Endothelial cell of umbilical vein (primary cell): ENCODE data around the gene CD19. TPM values are rescaled to one million over a fixed set of nuclear protein-coding genes. Genes with fewer than 3 reads are reported as not detected.

Experiments
- BruUV-seq: library from RNA; stranded (reverse); fragments of 400-500 nt; replicated peaks from 2 replicates; lab custom pipeline; 2021; lab: Mats Ljungman, UMichigan
- CTCF ChIA-PET: fragments of 300-600, 350-600 bp; sonication (Branson Sonifier 250); formaldehyde crosslinking; loops from one replicate; lab custom pipeline; 2021; ENCODE audit warnings: antibody characterized with exemption, inconsistent platforms; lab: Charles Lee
- POLR2A ChIA-PET: fragments of 300-600, 350-600 bp; sonication (Branson Sonifier 250); formaldehyde crosslinking; loops from one replicate; lab custom pipeline; 2021; ENCODE audit warnings: antibody characterized with exemption, inconsistent platforms; lab: Charles Lee
- DNase-seq: peaks from one replicate; pipeline ENCODE4 v3.0.0-alpha.2; 2011; ENCODE audit warnings: low read depth, low spot score
- FAIRE-seq: peaks from 2 replicates; lab custom pipeline; 2011; peaks lifted over from hg19 to GRCh38; lab: Jason Lieb, UNC
- H2AFZ ChIP-seq: 2 replicates; pipeline ENCODE4 v1.6.0; 2012; ENCODE audit warnings: low read depth, low read length, control low read depth, inconsistent platforms
- H3K27ac ChIP-seq: 2 replicates; pipeline ENCODE4 v1.5.1; 2011; ENCODE audit warnings: low read depth, mild to moderate bottlenecking, control low read depth, low read length, moderate library complexity; ENCODE audit not compliant: insufficient read depth
- H3K27me3 ChIP-seq, 2 experiments: 2 replicates each; pipeline versions ENCODE4 v1.6.0 to v1.6.1; 2011; ENCODE audit warnings: low read length in 2 of 2, mixed read lengths in 1 of 2; ENCODE audit not compliant: control insufficient read depth in 2 of 2, insufficient read depth in 2 of 2
- H3K36me3 ChIP-seq, 2 experiments: 2 replicates in 1 of 2; 3 replicates in 1 of 2; pipeline ENCODE4 v1.5.1; 2011; ENCODE audit warnings: low read length in 2 of 2, mild to moderate bottlenecking in 1 of 2, moderate library complexity in 1 of 2; ENCODE audit not compliant: control insufficient read depth in 2 of 2, insufficient read depth in 2 of 2; ENCODE audit errors: extremely low read depth in 1 of 2
- H3K4me1 ChIP-seq: 3 replicates; pipeline ENCODE4 v1.5.1; 2011; ENCODE audit warnings: mild to moderate bottlenecking, low read length; ENCODE audit not compliant: control insufficient read depth, insufficient read depth; ENCODE audit errors: extremely low read depth
- H3K4me2 ChIP-seq: 2 replicates; pipeline ENCODE4 v1.6.1; 2011; ENCODE audit warnings: low read length, control low read depth, mixed read lengths; ENCODE audit not compliant: insufficient read depth
- H3K4me3 ChIP-seq, 3 experiments: fragments of 200-600 bp in 1 of 3; sonication (generic), shearing (Covaris generic) in 1 of 3; replicated peaks in 1 of 3; 2 replicates each; pipeline ENCODE4 v1.5.1; 2011 to 2016; ENCODE audit warnings: control low read depth in 3 of 3, low read length in 3 of 3, mild to moderate bottlenecking in 2 of 3, inconsistent platforms in 1 of 3, low read depth in 1 of 3, moderate library complexity in 1 of 3; ENCODE audit not compliant: insufficient read depth in 1 of 3
- H3K79me2 ChIP-seq: 2 replicates; pipeline ENCODE4 v1.6.0; 2012; ENCODE audit warnings: low read length, inconsistent platforms; ENCODE audit not compliant: control insufficient read depth, insufficient read depth
- H3K9ac ChIP-seq: replicated peaks from 2 replicates; pipeline ENCODE3; 2011; ENCODE audit warnings: low read length, control low read depth; ENCODE audit not compliant: insufficient read depth; ENCODE audit errors: extremely low read depth
- H3K9me1 ChIP-seq: replicated peaks from 3 replicates; pipeline ENCODE4 v1.6.0; 2011; ENCODE audit warnings: mild to moderate bottlenecking, low read length; ENCODE audit not compliant: control insufficient read depth, insufficient read depth; ENCODE audit errors: extremely low read depth
- H3K9me3 ChIP-seq: replicated peaks from 2 replicates; pipeline ENCODE4 v1.5.1; 2012; ENCODE audit warnings: low read length, inconsistent platforms; ENCODE audit not compliant: control insufficient read depth, insufficient read depth
- H4K20me1 ChIP-seq: replicated peaks from 2 replicates; pipeline ENCODE3; 2011; ENCODE audit warnings: mild to moderate bottlenecking, low read length; ENCODE audit not compliant: control insufficient read depth, insufficient read depth; ENCODE audit errors: extremely low read depth
- EZH2 ChIP-seq: IDR thresholded peaks from 2 replicates; pipeline ENCODE4 v1.6.1; 2012; ENCODE audit warnings: borderline replicate concordance, low read depth, mild to moderate bottlenecking, moderate library complexity, low read length, inconsistent platforms; ENCODE audit not compliant: severe bottlenecking
- FOS ChIP-seq: IDR thresholded peaks from 2 replicates; pipeline ENCODE4 v1.6.1; 2011; ENCODE audit warnings: mild to moderate bottlenecking, low read length, moderate library complexity, borderline replicate concordance; ENCODE audit not compliant: insufficient read depth
- GATA2 ChIP-seq: IDR thresholded peaks from 2 replicates; pipeline ENCODE4 v1.7.0; 2011; ENCODE audit warnings: low read depth, mild to moderate bottlenecking, moderate library complexity, mixed read lengths, low read length; ENCODE audit not compliant: insufficient read length, insufficient read depth
- JUN ChIP-seq: IDR thresholded peaks from 2 replicates; pipeline ENCODE4 v1.6.1; 2011; ENCODE audit warnings: borderline replicate concordance, low read depth; ENCODE audit not compliant: insufficient read length, insufficient read depth
- MYC ChIP-seq: IDR thresholded peaks from one replicate; pipeline ENCODE4 v1.6.1; 2011; ENCODE audit warnings: mild to moderate bottlenecking, low read depth, low read length
- POLR2A ChIP-seq: IDR thresholded peaks from 2 replicates; pipeline ENCODE4 v1.6.1; 2012; ENCODE audit warnings: low read depth, mild to moderate bottlenecking, control low read depth, low read length
- POLR2AphosphoS5 ChIP-seq: IDR thresholded peaks from 2 replicates; pipeline ENCODE4 v1.6.1; 2012; ENCODE audit warnings: low read depth, mild to moderate bottlenecking, control low read depth, low read length, moderate library complexity; ENCODE audit not compliant: insufficient read depth
- dilution Hi-C: fragments of 300-500 bp; cut with MboI; formaldehyde crosslinking; loops from one replicate; pipeline ENCODE4 v1.15.0; 2019; ENCODE audit warnings: low sequenced_read_pairs; ENCODE audit not compliant: extremely low pct_ligation_motif_present
- intact Hi-C: fragments of 100-400 bp; cut with micrococcal nuclease; formaldehyde crosslinking; loops from one replicate; pipeline ENCODE4 v1.10.0; 2022
- polyA plus RNA-seq, 4 experiments: library from polyadenylated mRNA; depleted of rRNA in 3 of 4; stranded (reverse) in 3 of 4; unstranded in 1 of 4; fragments of >200 nt; gene quantifications; 2 replicates each; pipeline versions ENCODE4 v1.2.1 to v1.2.3, GENCODE V29; 2011 to 2012; ENCODE audit warnings: missing spikeins in 1 of 4
- total RNA-seq: library from RNA; stranded (reverse); gene quantifications from 2 replicates; pipeline ENCODE4 v1.2.3, GENCODE V29; 2021
- TF ChIP-seq, protein P1 (sequence below), 2 donors: IDR thresholded peaks; 1 replicate in 1 of 2; 2 replicates in 1 of 2; pipeline ENCODE4 v1.5.1; 2011; ENCODE audit warnings: low read length in 2 of 2, mild to moderate bottlenecking in 2 of 2, moderate library complexity in 2 of 2, control low read depth in 1 of 2, inconsistent platforms in 1 of 2, low read depth in 1 of 2; ENCODE audit not compliant: insufficient read depth in 1 of 2; ENCODE audit errors: extremely low read depth in 1 of 2
- TF ChIP-seq, protein P2 (sequence below): IDR thresholded peaks from 2 replicates; pipeline ENCODE4 v1.6.1; 2011; ENCODE audit not compliant: insufficient read depth, insufficient read length

CD19 gene
- total and polyA plus RNA-seq, 2 donors (not counting 3 experiments of a cell fraction or from before 2014, with no cell fraction given) = 0.06 TPM; not detected in 1

DNA sequence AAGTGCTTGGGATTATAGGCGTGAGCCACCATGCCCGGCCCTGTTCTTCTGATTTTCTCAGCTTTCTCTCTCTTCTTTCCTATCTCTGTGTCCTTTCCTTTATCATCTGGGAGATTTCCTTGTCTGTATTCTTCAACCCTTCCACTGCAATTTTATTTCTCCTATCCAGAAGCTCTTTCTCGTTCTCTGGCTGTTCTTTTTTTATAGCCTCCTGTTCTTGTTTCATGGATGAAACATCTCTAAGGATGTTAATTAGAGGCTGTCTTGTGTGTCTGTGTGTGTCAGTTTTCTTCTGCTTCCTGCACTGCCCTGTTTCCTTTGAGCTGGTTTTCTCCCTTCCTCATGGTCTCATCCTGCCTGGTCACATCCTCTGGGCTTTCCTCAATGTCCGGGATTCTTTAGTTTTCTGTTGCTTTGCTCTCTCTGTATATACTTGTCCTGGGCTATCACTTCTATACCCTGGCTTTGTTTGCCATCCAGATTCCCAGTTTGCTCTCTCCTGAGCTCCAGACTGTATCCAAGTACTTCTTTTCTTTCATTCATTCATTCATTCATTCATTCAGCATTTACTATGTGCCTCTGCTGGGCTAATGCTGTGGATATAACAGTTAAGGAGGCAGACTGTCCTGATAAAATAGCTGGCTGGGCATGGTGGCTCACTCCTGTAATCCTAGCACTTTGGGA is 55.5 kb downstream of the CD19 start:
- H3K36me3 ChIP-seq = peaks cover 3 to 19% of the 10 kb centered on the region in 2 experiments
- no peak overlapping the region for H3K4me2 ChIP-seq
- DNase-seq (no peak), FAIRE-seq (no peak)
- intact Hi-C loops = no loop called here
- CTCF ChIA-PET = interaction anchor here (1.3 kb wide), 1 partner anchor 14 kb away, joined by 5 read pairs; no protein-coding TSS in a partner anchor
- no peaks in the 10 kb centered on the region for H3K9me3 ChIP-seq
- no peaks in the 10 kb centered on the region for H4K20me1 ChIP-seq
- no peak overlapping the region for H2AFZ ChIP-seq
- POLR2A ChIA-PET = no interaction called here
- dilution Hi-C loops = no loop called here
- no peak for TF ChIP-seq POLR2AphosphoS5
- no peak for TF ChIP-seq MYC
- TF ChIP-seq POLR2A = no peak
- TF ChIP-seq, protein P1, sequence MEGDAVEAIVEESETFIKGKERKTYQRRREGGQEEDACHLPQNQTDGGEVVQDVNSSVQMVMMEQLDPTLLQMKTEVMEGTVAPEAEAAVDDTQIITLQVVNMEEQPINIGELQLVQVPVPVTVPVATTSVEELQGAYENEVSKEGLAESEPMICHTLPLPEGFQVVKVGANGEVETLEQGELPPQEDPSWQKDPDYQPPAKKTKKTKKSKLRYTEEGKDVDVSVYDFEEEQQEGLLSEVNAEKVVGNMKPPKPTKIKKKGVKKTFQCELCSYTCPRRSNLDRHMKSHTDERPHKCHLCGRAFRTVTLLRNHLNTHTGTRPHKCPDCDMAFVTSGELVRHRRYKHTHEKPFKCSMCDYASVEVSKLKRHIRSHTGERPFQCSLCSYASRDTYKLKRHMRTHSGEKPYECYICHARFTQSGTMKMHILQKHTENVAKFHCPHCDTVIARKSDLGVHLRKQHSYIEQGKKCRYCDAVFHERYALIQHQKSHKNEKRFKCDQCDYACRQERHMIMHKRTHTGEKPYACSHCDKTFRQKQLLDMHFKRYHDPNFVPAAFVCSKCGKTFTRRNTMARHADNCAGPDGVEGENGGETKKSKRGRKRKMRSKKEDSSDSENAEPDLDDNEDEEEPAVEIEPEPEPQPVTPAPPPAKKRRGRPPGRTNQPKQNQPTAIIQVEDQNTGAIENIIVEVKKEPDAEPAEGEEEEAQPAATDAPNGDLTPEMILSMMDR (IDR thresholded peaks at IDR 0.05; ENCODE audit: extremely low read depth in 1 of 2, insufficient read depth in 1 of 2, low read depth in 1 of 2, low read length in 2 of 2) = no peak
- TF ChIP-seq FOS = no peak
- TF ChIP-seq GATA2 = no peak
- TF ChIP-seq EZH2 = no peak
- TF ChIP-seq, protein P2, sequence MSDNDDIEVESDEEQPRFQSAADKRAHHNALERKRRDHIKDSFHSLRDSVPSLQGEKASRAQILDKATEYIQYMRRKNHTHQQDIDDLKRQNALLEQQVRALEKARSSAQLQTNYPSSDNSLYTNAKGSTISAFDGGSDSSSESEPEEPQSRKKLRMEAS = no peak
- TF ChIP-seq JUN = no peak
- no peaks in the 10 kb centered on the region for H3K79me2 ChIP-seq
- no peaks in the 10 kb centered on the region for H3K27me3 ChIP-seq
- H3K4me3 ChIP-seq = no peak overlapping the region
- H3K4me1 ChIP-seq = no peaks in the 10 kb centered on the region
- H3K9ac ChIP-seq = no peak overlapping the region
- BruUV-seq = no TSS peak
- no peaks in the 10 kb centered on the region for H3K9me1 ChIP-seq
- H3K27ac ChIP-seq = no peak overlapping the region

Other genes starting within 250 kb of the CD19 start
- gene EIF3C, start 220.5 kb upstream of the CD19 start, total RNA-seq = 669 and 744 TPM in 2 replicates
- gene EIF3C, start 220.5 kb upstream of the CD19 start, polyA plus RNA-seq = 417 and 524 TPM in 2 replicates
- gene NPIPB9, start 180.2 kb upstream of the CD19 start, total RNA-seq = 1.7 TPM in 1 of 2 replicates, not detected in the other
- gene NPIPB9, start 180.2 kb upstream of the CD19 start, polyA plus RNA-seq = 0.29 and 0.36 TPM in 2 replicates
- 198 and 208 TPM in 2 replicates for gene ATXN2L, start 109.0 kb upstream of the CD19 start, total RNA-seq
- 59.0 and 64.8 TPM in 2 replicates for gene ATXN2L, start 109.0 kb upstream of the CD19 start, polyA plus RNA-seq
- gene TUFM, start 85.6 kb upstream of the CD19 start, total RNA-seq = 186 and 190 TPM in 2 replicates
- 227 TPM in 2 replicates for gene TUFM, start 85.6 kb upstream of the CD19 start, polyA plus RNA-seq
- gene SH2B1, start 68.1 kb upstream of the CD19 start, total RNA-seq = 55.6 and 56.4 TPM in 2 replicates
- gene SH2B1, start 68.1 kb upstream of the CD19 start, polyA plus RNA-seq = 46.4 and 53.4 TPM in 2 replicates
- 2.3 and 2.5 TPM in 2 replicates for gene ATP2A1, start 53.5 kb upstream of the CD19 start, total RNA-seq
- gene ATP2A1, start 53.5 kb upstream of the CD19 start, polyA plus RNA-seq = 1.2 TPM in 2 replicates
- 36.0 and 37.4 TPM in 2 replicates for gene RABEP2, start 6.7 kb upstream of the CD19 start, total RNA-seq
- gene RABEP2, start 6.7 kb upstream of the CD19 start, polyA plus RNA-seq = 25.9 and 27.3 TPM in 2 replicates
- gene NFATC2IP, start 19.0 kb downstream of the CD19 start, total RNA-seq = 64.8 and 69.6 TPM in 2 replicates
- gene NFATC2IP, start 19.0 kb downstream of the CD19 start, polyA plus RNA-seq = 60.8 and 64.1 TPM in 2 replicates
- gene SPNS1, start 42.8 kb downstream of the CD19 start, total RNA-seq = 63.7 and 65.2 TPM in 2 replicates
- gene SPNS1, start 42.8 kb downstream of the CD19 start, polyA plus RNA-seq = 133 and 164 TPM in 2 replicates
- 4.5 and 6.6 TPM in 2 replicates for gene LAT, start 53.1 kb downstream of the CD19 start, total RNA-seq
- gene LAT, start 53.1 kb downstream of the CD19 start, polyA plus RNA-seq = 5.9 and 10.1 TPM in 2 replicates